HepG2 (cell line): ENCODE results near the gene LRP1B. TPM values are rescaled to one million over a fixed set of nuclear protein-coding genes. Genes with fewer than 3 reads are reported as not detected.

Experiments used
- ATAC-seq: fragments of 200-7000 bp; cut with Tn5 transposase; 3 replicates; pipeline ENCODE4 v1.9.1; 2020; ENCODE audit warnings: mild to moderate bottlenecking, moderate library complexity
- BruUV-seq: library from RNA; stranded (reverse); fragments of 400-500 nt; replicated peaks from 2 replicates; lab custom pipeline; 2021; lab: Mats Ljungman, UMichigan
- CTCF ChIA-PET: fragments of 300-600 bp; formaldehyde crosslinking; extraction: SDS; loops from one replicate; lab custom pipeline; 2021; ENCODE audit warnings: low total read pairs, inconsistent platforms, low intra/inter-chr PET ratio; lab: Yijun Ruan, JAX
- POLR2A ChIA-PET: fragments of 350-600 bp; sonication (Branson Sonifier 250); formaldehyde crosslinking; loops from one replicate; lab custom pipeline; 2020; ENCODE audit warnings: antibody characterized with exemption, inconsistent platforms; lab: Yijun Ruan, JAX
- DNase-seq: peaks from one replicate; pipeline ENCODE4 v3.0.0-alpha.2; 2015; ENCODE audit warnings: low spot score
- FAIRE-seq: peaks from 3 replicates; lab custom pipeline; 2011; peaks lifted over from hg19 to GRCh38; lab: Jason Lieb, UNC
- H2AFZ ChIP-seq: one replicate; pipeline ENCODE4 v1.6.1; 2011; ENCODE audit warnings: low read length, inconsistent platforms
- H3K27ac ChIP-seq: fragments of 300-600 bp; 3 replicates; pipeline ENCODE4 v1.8.0; 2011; ENCODE audit warnings: mixed run types, mild to moderate bottlenecking, mixed read lengths, low read length, inconsistent platforms; ENCODE audit not compliant: insufficient read depth; ENCODE audit errors: extremely low read length
- H3K27me3 ChIP-seq, 2 experiments: fragments of 200-600 bp in 1 of 2; 2 replicates in 1 of 2; 3 replicates in 1 of 2; pipeline versions ENCODE4 v1.6.0 to v1.8.0; 2011; ENCODE audit warnings: low read length in 2 of 2, mild to moderate bottlenecking in 2 of 2, moderate library complexity in 2 of 2, inconsistent platforms in 1 of 2; ENCODE audit not compliant: insufficient read depth in 2 of 2, control insufficient read depth in 1 of 2
- H3K36me3 ChIP-seq, 2 experiments: fragments of 200-600 bp in 1 of 2; replicated peaks in 1 of 2; 2 replicates in 1 of 2; 3 replicates in 1 of 2; pipeline versions ENCODE4 v1.5.1 to v1.8.0; 2011; ENCODE audit warnings: low read length in 2 of 2, inconsistent platforms in 1 of 2; ENCODE audit not compliant: insufficient read depth in 2 of 2, control insufficient read depth in 1 of 2
- H3K4me1 ChIP-seq: 2 replicates; pipeline ENCODE4 v1.5.1; 2012; ENCODE audit warnings: low read length, inconsistent platforms; ENCODE audit not compliant: insufficient read depth
- H3K4me2 ChIP-seq: 2 replicates; pipeline ENCODE4 v1.6.0; 2011; ENCODE audit warnings: low read depth, low read length, inconsistent platforms
- H3K4me3 ChIP-seq, 3 experiments: fragments of 200-600 bp in 1 of 3; sonication (generic), shearing (Covaris generic) in 1 of 3; replicated peaks in 1 of 3; 2 replicates each; pipeline ENCODE4 v1.5.1; 2011 to 2016; ENCODE audit warnings: low read length in 3 of 3, inconsistent platforms in 2 of 3, low read depth in 2 of 3, mild to moderate bottlenecking in 2 of 3, control low read depth in 1 of 3, mixed read lengths in 1 of 3; ENCODE audit not compliant: insufficient read depth in 1 of 3
- H3K79me2 ChIP-seq: one replicate; pipeline ENCODE4 v1.6.1; 2011; ENCODE audit warnings: low read length, inconsistent platforms; ENCODE audit not compliant: insufficient read depth
- H3K9ac ChIP-seq: 2 replicates; pipeline ENCODE4 v1.6.0; 2011; ENCODE audit warnings: mild to moderate bottlenecking, low read depth, low read length, inconsistent platforms; ENCODE audit not compliant: insufficient read depth
- H3K9me3 ChIP-seq: 2 replicates; pipeline ENCODE4 v1.5.1; 2012; ENCODE audit warnings: mild to moderate bottlenecking, low read length
- H4K20me1 ChIP-seq: 2 replicates; pipeline ENCODE4 v1.6.0; 2011; ENCODE audit warnings: inconsistent platforms, mild to moderate bottlenecking, low read length, moderate library complexity; ENCODE audit not compliant: insufficient read depth
- DMTF1 ChIP-seq: sonication (generic); formaldehyde crosslinking; IDR thresholded peaks from 2 replicates; pipeline ENCODE4 v1.4.0; 2020; ENCODE audit warnings: mild to moderate bottlenecking, missing genetic modification reagents
- RCOR2 ChIP-seq: IDR thresholded peaks from 2 replicates; pipeline ENCODE4 v1.6.1; 2016; ENCODE audit warnings: missing biosample characterization, missing genetic modification reagents
- ZNF343 ChIP-seq: sonication (generic); formaldehyde crosslinking; IDR thresholded peaks from 2 replicates; pipeline ENCODE4 v1.4.0; 2020; ENCODE audit warnings: mild to moderate bottlenecking, missing genetic modification reagents
- ZNF687 ChIP-seq: sonication (generic); formaldehyde crosslinking; IDR thresholded peaks from 2 replicates; pipeline ENCODE4 v1.5.1; 2020; ENCODE audit warnings: mild to moderate bottlenecking, missing genetic modification reagents, moderate library complexity
- WGBS: methylation state at CpG from one replicate; pipeline ENCODE4 v1.1.6; 2017; ENCODE audit warnings: low lambda C conversion rate; 5-methylcytosine and 5-hydroxymethylcytosine counted together
- in situ Hi-C: cut with HindIII; loops from 2 replicates; pipeline ENCODE4 v1.10.0; 2017; ENCODE audit warnings: low pct_unique_long_range_greater_than_20kb; ENCODE audit not compliant: extremely low pct_ligation_motif_present
- intact Hi-C: fragments of 100-400 bp; cut with micrococcal nuclease; formaldehyde crosslinking; loops from one replicate; pipeline ENCODE4 v1.10.0; 2022; ENCODE audit not compliant: unreplicated experiment
- polyA plus RNA-seq, 8 experiments: library from polyadenylated mRNA; depleted of rRNA in 3 of 8; stranded (reverse) in 7 of 8; unstranded in 1 of 8; fragments of >200 nt; fragmentation: Illumina TruSeq in 4 of 8; extraction: Trizol in 4 of 8; gene quantifications; 2 replicates each; pipeline versions ENCODE4 v1.2.1 to v1.2.3, GENCODE V29; 2011 to 2016; ENCODE audit warnings: low read depth in 4 of 8, missing spikeins in 1 of 8, mixed read lengths in 1 of 8; ENCODE audit not compliant: insufficient read depth in 1 of 8
- total RNA-seq, 5 experiments: library from RNA; depleted of rRNA; stranded (reverse); fragments of >200 nt; fragmentation: Illumina TruSeq; extraction: Trizol; gene quantifications; 2 replicates each; pipeline ENCODE4 v1.2.3, GENCODE V29; 2016; ENCODE audit warnings: low read depth in 1 of 5

Gene LRP1B
- total and polyA plus RNA-seq, 2 of the 13 experiments (the other 11 are each of a cell fraction or from before 2014, with no cell fraction given): 0.04 TPM; not detected in 1

GRCh38 chr2:140895378-140895777 lies 1235.4 kb downstream of the LRP1B start (continued):
- TF ChIP-seq RCOR2: no peak
- no peak for TF ChIP-seq ZNF343 (CRISPR knock-in tag)
- TF ChIP-seq ZNF687: no peak

GRCh38 chr2:140893685-140894084 lies 1237.1 kb downstream of the LRP1B start:
- CTCF ChIA-PET: no interaction called here
- no peak for FAIRE-seq
- WGBS: 23% methylated on average over 4 of the region's 4 CpGs

More at GRCh38 chr2:140893685-140894084, 1237.1 kb downstream of the LRP1B start:
- in situ Hi-C loops (no loop called here), intact Hi-C loops (no loop called here)
- Histone ChIP-seq H3K9ac (no peak overlapping the region), H3K4me3 (no peak overlapping the region), H3K27me3 (no peaks in the 10 kb centered on the region), H3K4me1 (no peaks in the 10 kb centered on the region), H3K36me3 (no peaks in the 10 kb centered on the region), H4K20me1 (no peaks in the 10 kb centered on the region), H3K27ac (no peak overlapping the region)
- ATAC-seq (no peak), DNase-seq (no peak)
- POLR2A ChIA-PET: no interaction called here
- TF ChIP-seq DMTF1 (CRISPR knock-in tag): no peak
- TF ChIP-seq, all 625 proteins: peak for 0
- H3K79me2 ChIP-seq: no peaks in the 10 kb centered on the region
- no TSS peak for BruUV-seq
- no peak overlapping the region for H3K4me2 ChIP-seq
- no peak overlapping the region for H2AFZ ChIP-seq
- H3K9me3 ChIP-seq: no peaks in the 10 kb centered on the region
